MCF 10A (cell line): ENCODE results near the gene ACTG2. TPM values are rescaled to one million over a fixed set of nuclear protein-coding genes. Genes with fewer than 3 reads are reported as not detected.
"Not testable (repeated sequence)": the region's sequence is repeated elsewhere in the genome, so short reads cannot be mapped to it uniquely, and the experiment has no call there.

Experiments used
- BruUV-seq: library from RNA; stranded (reverse); fragments of 400-500 nt; replicated peaks from 2 replicates; lab custom pipeline; 2021; lab: Mats Ljungman, UMichigan
- CTCF ChIA-PET: fragments of 300-600 bp; sonication (Branson Sonifier 250); formaldehyde crosslinking; extraction: SDS; loops from one replicate; lab custom pipeline; 2021; ENCODE audit warnings: antibody characterized with exemption, inconsistent platforms; lab: Yijun Ruan, JAX
- POLR2A ChIA-PET: fragments of 300-600, 350-650 bp; sonication (Branson Sonifier 250); formaldehyde crosslinking; extraction: SDS; loops from one replicate; lab custom pipeline; 2020; ENCODE audit warnings: antibody characterized with exemption, inconsistent platforms; lab: Yijun Ruan, JAX
- DNase-seq: peaks from one replicate; pipeline ENCODE4 v3.0.0-alpha.2; 2018; ENCODE audit not compliant: unreplicated experiment
- H3K27ac Mint-ChIP-seq: one replicate; pipeline ENCODE4 v1.8.0; 2022; ENCODE audit warnings: mild to moderate bottlenecking, low read depth, mixed read lengths; ENCODE audit not compliant: unreplicated experiment
- H3K27me3 Mint-ChIP-seq: one replicate; pipeline ENCODE4 v1.8.0; 2022; ENCODE audit warnings: mixed read lengths; ENCODE audit not compliant: insufficient read depth, unreplicated experiment
- H3K36me3 Mint-ChIP-seq: one replicate; pipeline ENCODE4 v1.8.0; 2022; ENCODE audit warnings: mild to moderate bottlenecking, moderate library complexity, mixed read lengths; ENCODE audit not compliant: insufficient read depth, unreplicated experiment
- H3K4me1 Mint-ChIP-seq: one replicate; pipeline ENCODE4 v1.8.0; 2022; ENCODE audit warnings: mixed read lengths; ENCODE audit not compliant: insufficient read depth, unreplicated experiment
- H3K4me3 Mint-ChIP-seq: one replicate; pipeline ENCODE4 v1.8.0; 2022; ENCODE audit warnings: mild to moderate bottlenecking, moderate library complexity, mixed read lengths; ENCODE audit not compliant: unreplicated experiment
- H3K9me3 Mint-ChIP-seq: one replicate; pipeline ENCODE4 v1.8.0; 2022; ENCODE audit warnings: mixed read lengths; ENCODE audit not compliant: unreplicated experiment
- CTCF ChIP-seq: fragments of 200-600 bp; IDR thresholded peaks from one replicate; pipeline ENCODE4 v1.8.0; 2022; ENCODE audit warnings: antibody characterized with exemption, mild to moderate bottlenecking; ENCODE audit not compliant: unreplicated experiment
- intact Hi-C: fragments of 100-400 bp; cut with micrococcal nuclease; formaldehyde crosslinking; loops from 2 replicates; pipeline ENCODE4 v1.14.1; 2022
- total RNA-seq: library from RNA; stranded (reverse); gene quantifications from 2 replicates; pipeline ENCODE4 v1.2.3, GENCODE V29; 2022

Gene ACTG2
- total RNA-seq, 1 experiment from 2014 or later: not detected

DNA sequence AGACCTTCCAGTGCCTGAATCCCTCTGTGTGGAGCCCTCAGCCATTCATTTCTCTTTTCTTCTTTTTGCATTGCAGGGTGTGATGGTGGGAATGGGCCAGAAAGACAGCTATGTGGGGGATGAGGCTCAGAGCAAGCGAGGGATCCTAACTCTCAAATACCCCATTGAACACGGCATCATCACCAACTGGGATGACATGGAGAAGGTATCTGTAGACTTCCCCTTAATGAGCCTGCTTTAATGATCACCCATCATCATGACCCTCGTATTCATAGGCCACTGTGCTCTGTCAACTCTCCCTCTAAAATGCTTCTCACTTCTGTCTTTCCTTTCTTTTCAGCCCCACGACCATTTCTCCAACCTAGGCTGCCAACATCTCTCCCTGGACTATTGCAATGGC is 9.5 kb downstream of the ACTG2 start:
- no TSS peak for BruUV-seq
- intact Hi-C loops: no loop called here
- Mint-ChIP-seq H3K27ac (no peak overlapping the region), H3K9me3 (no peaks in the 10 kb centered on the region), H3K4me1 (no peaks in the 10 kb centered on the region), H3K4me3 (no peak overlapping the region), H3K27me3 (no peaks in the 10 kb centered on the region), H3K36me3 (no peaks in the 10 kb centered on the region)
- DNase-seq: no peak
- no peak for TF ChIP-seq CTCF
- ChIA-PET CTCF (no interaction called here), POLR2A (interaction anchor here (0.9 kb wide), 1 partner anchor 74 kb away, joined by 3 read pairs; the partner anchor contains the start of gene STAMBP)

DNA sequence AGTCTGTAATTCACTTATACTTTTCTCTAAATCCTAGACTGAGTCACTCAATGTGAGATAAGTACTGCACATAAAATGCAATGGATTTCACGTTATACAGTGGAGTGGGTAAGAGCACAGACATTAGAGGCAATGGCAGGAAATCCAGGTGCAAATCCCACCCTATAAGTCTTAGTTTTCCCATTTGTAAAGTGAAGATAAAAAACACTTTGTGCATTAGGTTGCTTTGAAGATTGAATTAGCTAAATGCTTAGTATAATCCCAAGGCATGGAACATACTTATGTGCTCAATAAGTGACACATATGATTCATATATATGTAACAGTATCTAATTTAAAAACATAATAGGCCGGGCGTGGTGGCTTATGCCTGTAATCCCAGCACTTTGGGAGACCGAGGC is 10.5 kb downstream of the ACTG2 start:
- H3K9me3 Mint-ChIP-seq: no peaks in the 10 kb centered on the region
- H3K4me1 Mint-ChIP-seq: no peaks in the 10 kb centered on the region
- CTCF ChIA-PET: interaction anchor here (0.9 kb wide), 1 partner anchor 12 kb away, joined by 5 read pairs; no protein-coding TSS in a partner anchor
- no peaks in the 10 kb centered on the region for H3K36me3 Mint-ChIP-seq
- BruUV-seq: no TSS peak
- DNase-seq: no peak
- no peaks in the 10 kb centered on the region for H3K27me3 Mint-ChIP-seq
- H3K4me3 Mint-ChIP-seq: no peak overlapping the region
- H3K27ac Mint-ChIP-seq: no peak overlapping the region
- POLR2A ChIA-PET: interaction anchor here (0.9 kb wide), 1 partner anchor 75 kb away, joined by 3 read pairs; the partner anchor contains the start of gene STAMBP
- intact Hi-C loops: no loop called here
- TF ChIP-seq CTCF: no peak

DNA sequence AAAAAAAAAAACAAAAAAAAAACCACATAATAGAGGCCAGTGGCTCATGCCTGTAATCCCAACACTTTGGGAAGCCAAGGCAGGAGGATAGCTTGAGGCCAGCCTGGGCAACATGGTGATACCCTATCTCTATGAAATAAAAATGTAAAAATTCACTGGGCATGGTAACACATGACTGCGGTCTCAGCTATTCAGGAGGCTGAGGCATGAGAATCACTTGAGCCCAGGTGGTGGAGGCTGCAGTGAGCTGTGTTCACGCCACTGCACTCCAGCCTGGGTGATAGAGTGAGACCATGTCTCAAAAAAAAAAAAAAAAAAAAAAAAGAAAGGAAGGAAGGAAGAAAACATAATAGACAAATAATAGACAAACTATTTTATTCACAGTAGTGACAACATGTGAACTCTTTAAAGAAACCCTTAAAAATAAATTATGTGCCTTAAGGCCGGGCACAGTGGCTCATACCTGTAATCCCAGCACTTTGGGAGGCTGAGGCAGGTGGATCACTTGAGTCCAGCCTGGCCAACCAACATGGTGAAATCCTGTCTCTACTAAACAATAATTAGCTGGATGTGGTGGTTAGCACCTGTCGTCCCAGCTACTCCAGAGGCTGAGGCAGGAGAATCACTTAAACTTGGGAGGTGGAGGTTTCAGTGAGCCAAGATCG is 11.3 kb downstream of the ACTG2 start:
- CTCF ChIA-PET, H3K4me3 Mint-ChIP-seq, H3K4me1 Mint-ChIP-seq, H3K27me3 Mint-ChIP-seq, intact Hi-C loops, DNase-seq, POLR2A ChIA-PET, H3K9me3 Mint-ChIP-seq, H3K36me3 Mint-ChIP-seq, H3K27ac Mint-ChIP-seq, BruUV-seq: not testable (repeated sequence)

GRCh38 chr2:73904952-73905351 is 12.1 kb downstream of the ACTG2 start:
- H3K27ac Mint-ChIP-seq: no peak overlapping the region
- H3K9me3 Mint-ChIP-seq: no peaks in the 10 kb centered on the region
- DNase-seq: no peak
- H3K27me3 Mint-ChIP-seq: no peaks in the 10 kb centered on the region
- ChIA-PET CTCF (no interaction called here), POLR2A (no interaction called here)
- intact Hi-C loops: no loop called here
- no peaks in the 10 kb centered on the region for H3K4me1 Mint-ChIP-seq
- no peaks in the 10 kb centered on the region for H3K36me3 Mint-ChIP-seq
- H3K4me3 Mint-ChIP-seq: no peak overlapping the region
- BruUV-seq: no TSS peak
- no peak for TF ChIP-seq CTCF
